Kidney (tissue), 14 donors: ENCODE results near the gene UBE3C. TPM values are rescaled to one million over a fixed set of nuclear protein-coding genes. Genes with fewer than 3 reads are reported as not detected.
"Not testable (repeated sequence)": the region's sequence is repeated elsewhere in the genome, so short reads cannot be mapped to it uniquely, and the experiment has no call there.

Source experiments
- DNase-seq, 5 donors: peaks; one replicate each; pipeline ENCODE4 v3.0.0-alpha.2; 2013 to 2020
- FAIRE-seq: peaks from 2 replicates; lab custom pipeline; 2012; peaks lifted over from hg19 to GRCh38; lab: Jason Lieb, UNC
- H3K27ac ChIP-seq, 2 donors: one replicate each; pipeline ENCODE4 v1.7.0; 2013; ENCODE audit warnings: low read depth in 2 of 2, low read length in 2 of 2, inconsistent platforms in 1 of 2
- H3K27me3 ChIP-seq: one replicate; pipeline ENCODE4 v1.7.1; 2013; ENCODE audit warnings: low read length, inconsistent platforms; ENCODE audit not compliant: control insufficient read depth, insufficient read depth
- H3K36me3 ChIP-seq, 3 donors: one replicate each; pipeline versions ENCODE4 v1.7.0 to v1.7.1; 2013; ENCODE audit warnings: low read length in 3 of 3, control low read depth in 1 of 3, inconsistent platforms in 1 of 3; ENCODE audit not compliant: insufficient read depth in 3 of 3, control insufficient read depth in 2 of 3
- H3K4me1 ChIP-seq, 3 donors: one replicate each; pipeline versions ENCODE4 v1.7.0 to v1.7.1; 2013; ENCODE audit warnings: low read length in 3 of 3, inconsistent platforms in 1 of 3, low read depth in 1 of 3; ENCODE audit not compliant: control insufficient read depth in 2 of 3, insufficient read depth in 2 of 3
- H3K4me3 ChIP-seq, 3 donors: one replicate each; pipeline versions ENCODE4 v1.7.0 to v1.8.1; 2013; ENCODE audit warnings: low read length in 3 of 3, control low read depth in 1 of 3, inconsistent platforms in 1 of 3
- H3K9ac ChIP-seq, 3 donors: one replicate each; pipeline versions ENCODE4 v1.7.0 to v1.7.1; 2013; ENCODE audit warnings: low read length in 3 of 3, control low read depth in 1 of 3, inconsistent platforms in 1 of 3
- H3K9me3 ChIP-seq, 3 donors: one replicate each; pipeline versions ENCODE4 v1.7.0 to v1.7.1; 2013; ENCODE audit warnings: low read length in 3 of 3, control low read depth in 1 of 3, inconsistent platforms in 1 of 3; ENCODE audit not compliant: control insufficient read depth in 2 of 3, insufficient read depth in 1 of 3
- CTCF ChIP-seq: IDR thresholded peaks from 3 replicates; pipeline ENCODE4 v1.5.1; 2012; ENCODE audit warnings: mild to moderate bottlenecking, moderate library complexity, borderline replicate concordance; ENCODE audit not compliant: insufficient read depth; ENCODE audit errors: extremely low read depth
- intact Hi-C: fragments of 100-400 bp; cut with DNase I; formaldehyde crosslinking; loops from one replicate; pipeline ENCODE4 v1.11.1; 2022
- polyA plus RNA-seq: library from polyadenylated mRNA; stranded (reverse); fragments of 350-450 nt; fragmentation: Illumina TruSeq; extraction: RNeasy Lipid Tissue Mini Kit (QIAGEN cat#74804); gene quantifications from one replicate; pipeline ENCODE4 v1.2.3, GENCODE V29; 2014; ENCODE audit warnings: low read depth, low replicate concordance; ENCODE audit not compliant: insufficient read depth
- total RNA-seq: library from RNA; stranded (reverse); fragmentation: NEBNext Ultra II Directional; extraction: Animal tissue kit (Norgen Biotek cat#: 25700); gene quantifications from one replicate; pipeline ENCODE4 v1.2.1, GENCODE V29; 2021
- donor health status: control.
- donor health status: control.
- donor health status: control.
- donor health status: control.
- donor health status: control.
- donor health status: DM: yes; HTN: yes; CAD: no.
- donor health status: Normal renal cell carcinoma (clear cell type).

UBE3C gene
- total and polyA plus RNA-seq, 2 donors from 2014 or later: 20.9 to 58.5 TPM

DNA sequence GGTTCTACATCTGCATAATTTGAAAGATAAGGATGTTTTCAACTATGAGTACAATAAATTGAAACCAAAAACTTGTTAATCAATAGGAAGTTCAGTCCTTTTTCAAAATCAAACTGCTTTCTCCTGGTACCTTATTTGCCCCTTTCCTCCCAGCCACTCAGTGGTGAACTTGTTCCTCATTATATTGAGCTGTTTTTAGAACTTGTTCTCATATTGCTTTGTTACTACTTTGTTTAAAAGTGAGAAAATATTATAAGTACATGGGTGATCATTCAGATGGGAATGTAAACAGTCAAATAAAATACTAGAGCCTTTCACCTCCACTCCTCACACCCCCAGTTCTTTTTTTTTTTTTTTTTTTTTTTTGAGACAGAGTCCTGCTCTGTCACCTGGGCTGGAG is 17.2 kb downstream of the UBE3C start:
- no peak for FAIRE-seq
- no peak for TF ChIP-seq CTCF
- H3K27me3 ChIP-seq: no peaks in the 10 kb centered on the region

GRCh38 chr7:157158400-157158799 is 19.7 kb downstream of the UBE3C start:
- no peaks in the 10 kb centered on the region for H3K27me3 ChIP-seq
- FAIRE-seq: no peak
- H3K4me1 ChIP-seq: peaks cover 0 to 3% (median 0%) of the 10 kb centered on the region in 3 donors
- no peak for DNase-seq
- H3K9me3 ChIP-seq: no peaks in the 10 kb centered on the region
- H3K4me3 ChIP-seq: no peak overlapping the region
- intact Hi-C loops: no loop called here
- no peak overlapping the region for H3K9ac ChIP-seq
- no peak overlapping the region for H3K27ac ChIP-seq
- TF ChIP-seq CTCF: no peak
- H3K36me3 ChIP-seq: no peaks in the 10 kb centered on the region

More for the DNA sequence above, 17.2 kb downstream of the UBE3C start:
- DNase-seq: no peak
- no peak overlapping the region for H3K4me3 ChIP-seq
- no peak overlapping the region for H3K27ac ChIP-seq
- peaks cover 0 to 6% (median 5%) of the 10 kb centered on the region in 3 donors for H3K4me1 ChIP-seq
- no peaks in the 10 kb centered on the region for H3K36me3 ChIP-seq
- no peaks in the 10 kb centered on the region for H3K9me3 ChIP-seq
- intact Hi-C loops: no loop called here
- no peak overlapping the region for H3K9ac ChIP-seq

DNA sequence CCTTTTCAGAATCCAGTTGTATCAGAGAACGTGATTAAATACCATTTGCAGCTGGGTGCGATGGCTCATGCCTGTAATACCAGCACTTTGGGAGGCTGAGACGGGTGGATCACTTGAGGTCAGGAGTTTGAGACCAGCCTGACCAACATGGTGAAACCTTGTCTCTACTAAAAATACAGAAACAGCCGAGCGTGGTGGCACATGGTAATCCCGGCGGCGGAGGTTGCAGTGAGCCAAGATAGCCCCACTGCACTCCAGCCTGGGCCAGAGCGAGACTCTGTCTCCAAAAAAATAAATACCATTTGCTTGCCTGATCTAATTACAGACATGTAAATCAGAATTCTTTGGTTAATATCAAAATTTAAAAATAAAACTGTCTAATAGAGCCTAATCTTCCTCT is 20.8 kb downstream of the UBE3C start:
- H3K27ac ChIP-seq, H3K4me3 ChIP-seq, H3K4me1 ChIP-seq, DNase-seq, H3K9me3 ChIP-seq, H3K27me3 ChIP-seq, H3K36me3 ChIP-seq, FAIRE-seq, H3K9ac ChIP-seq, intact Hi-C loops: not testable (repeated sequence)

DNA sequence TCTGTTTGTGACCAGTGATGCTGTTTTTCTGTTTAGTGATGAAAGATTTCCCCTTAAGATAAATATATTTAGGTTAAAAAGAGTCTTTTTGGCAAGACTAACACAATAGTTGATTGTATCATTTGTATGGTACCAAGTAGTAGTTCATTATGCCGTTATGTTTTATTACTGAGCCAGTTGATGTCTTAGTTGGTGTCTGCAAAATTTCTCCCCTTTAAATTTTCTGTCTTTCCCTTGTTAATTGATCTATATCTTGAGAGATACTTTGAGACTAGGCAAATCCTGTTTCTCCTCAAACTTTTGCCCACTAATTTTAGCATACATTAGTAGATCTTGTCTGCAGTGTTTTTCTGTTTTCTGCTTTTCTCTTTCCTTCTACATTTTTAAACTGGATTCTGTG is 21.7 kb downstream of the UBE3C start:
- FAIRE-seq (no peak), DNase-seq (no peak)
- no peaks in the 10 kb centered on the region for H3K9me3 ChIP-seq
- no peaks in the 10 kb centered on the region for H3K27me3 ChIP-seq
- H3K4me3 ChIP-seq: no peak overlapping the region
- intact Hi-C loops: no loop called here
- no peak overlapping the region for H3K27ac ChIP-seq
- H3K4me1 ChIP-seq: peaks cover 0 to 3% (median 0%) of the 10 kb centered on the region in 3 donors
- H3K9ac ChIP-seq: no peak overlapping the region
- TF ChIP-seq CTCF: no peak
- H3K36me3 ChIP-seq: peaks cover 0 to 3% (median 0%) of the 10 kb centered on the region in 3 donors
